ENCODE measurements around the gene EPG5. TPM values are rescaled to one million over a fixed set of nuclear protein-coding genes. Genes with fewer than 3 reads are reported as not detected.
"Not testable (repeated sequence)": the region's sequence is repeated elsewhere in the genome, so short reads cannot be mapped to it uniquely, and the experiment has no call there.

Gene EPG5
- total RNA-seq, 1 donor from 2014 or later: 26.1 TPM

DNA sequence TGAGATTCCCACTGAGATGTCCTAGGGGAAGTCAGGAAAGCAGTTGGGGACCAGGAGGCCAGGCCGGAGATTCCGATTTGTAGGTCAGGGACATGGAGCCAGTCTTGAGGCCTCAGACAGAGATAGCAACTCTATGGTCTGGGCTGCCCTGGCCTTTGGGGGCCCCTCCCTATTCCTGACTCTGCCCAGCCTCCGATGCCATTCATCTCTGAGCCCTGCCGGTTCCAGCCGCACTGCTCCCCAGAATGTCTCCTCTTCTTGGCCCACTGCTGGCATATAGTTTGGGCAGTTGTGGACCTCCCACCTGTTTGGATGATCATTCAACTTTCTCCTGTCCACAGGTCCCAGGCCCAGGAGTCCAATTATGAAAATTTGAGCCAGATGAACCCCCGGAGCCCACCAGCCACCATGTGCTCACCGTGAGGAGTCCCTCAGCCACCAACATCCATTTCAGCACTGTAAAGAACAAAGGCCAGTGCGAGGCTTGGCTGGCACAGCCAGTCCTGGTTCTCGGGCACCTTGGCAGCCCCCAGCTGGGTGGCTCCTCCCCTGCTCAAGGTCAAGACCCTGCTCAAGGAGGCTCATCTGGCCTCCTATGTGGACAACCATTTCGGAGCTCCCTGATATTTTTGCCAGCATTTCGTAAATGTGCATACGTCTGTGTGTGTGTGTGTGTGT, 125.2 kb downstream of the EPG5 start:
- FAIRE-seq (no peak), DNase-seq (ENCODE audit: low spot score in 2 of 2) (no peak)

DNA sequence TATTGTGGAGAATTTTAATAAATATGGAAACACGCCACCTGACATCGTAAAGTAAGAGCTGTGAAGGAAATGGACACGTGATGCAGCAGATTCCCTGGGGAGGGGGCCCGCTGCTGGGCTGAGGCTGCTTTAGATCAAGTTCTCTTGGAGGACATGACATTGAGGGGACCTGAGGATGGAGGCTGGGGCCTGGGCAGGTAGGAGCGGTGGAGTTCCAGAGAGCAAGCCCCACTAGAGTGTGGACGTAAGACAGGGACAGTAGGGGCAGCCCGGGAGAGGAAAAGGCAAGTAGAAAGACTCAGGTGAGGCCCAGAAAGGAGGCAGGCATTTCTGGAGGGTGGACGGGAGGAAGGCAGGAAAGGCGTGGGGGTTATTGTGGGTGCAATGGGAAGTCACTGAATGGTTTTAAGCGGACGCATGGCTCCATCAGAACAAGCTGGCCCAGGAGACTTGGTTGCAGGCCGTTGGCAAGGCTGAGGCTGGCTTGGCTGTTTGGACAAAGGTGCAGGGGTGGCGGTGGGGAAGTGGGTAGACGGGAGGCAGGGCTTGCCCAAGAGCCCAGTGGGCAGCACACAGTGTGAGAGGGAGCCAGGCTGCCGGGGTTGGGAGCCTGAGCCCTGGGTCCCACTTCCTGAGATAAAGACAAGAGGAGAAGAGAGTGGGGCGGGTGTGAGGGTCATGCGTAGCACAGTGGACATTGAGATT, 125.9 kb downstream of the EPG5 start:
- FAIRE-seq (no peak), DNase-seq (ENCODE audit: low spot score in 2 of 2) (no peak)

DNA sequence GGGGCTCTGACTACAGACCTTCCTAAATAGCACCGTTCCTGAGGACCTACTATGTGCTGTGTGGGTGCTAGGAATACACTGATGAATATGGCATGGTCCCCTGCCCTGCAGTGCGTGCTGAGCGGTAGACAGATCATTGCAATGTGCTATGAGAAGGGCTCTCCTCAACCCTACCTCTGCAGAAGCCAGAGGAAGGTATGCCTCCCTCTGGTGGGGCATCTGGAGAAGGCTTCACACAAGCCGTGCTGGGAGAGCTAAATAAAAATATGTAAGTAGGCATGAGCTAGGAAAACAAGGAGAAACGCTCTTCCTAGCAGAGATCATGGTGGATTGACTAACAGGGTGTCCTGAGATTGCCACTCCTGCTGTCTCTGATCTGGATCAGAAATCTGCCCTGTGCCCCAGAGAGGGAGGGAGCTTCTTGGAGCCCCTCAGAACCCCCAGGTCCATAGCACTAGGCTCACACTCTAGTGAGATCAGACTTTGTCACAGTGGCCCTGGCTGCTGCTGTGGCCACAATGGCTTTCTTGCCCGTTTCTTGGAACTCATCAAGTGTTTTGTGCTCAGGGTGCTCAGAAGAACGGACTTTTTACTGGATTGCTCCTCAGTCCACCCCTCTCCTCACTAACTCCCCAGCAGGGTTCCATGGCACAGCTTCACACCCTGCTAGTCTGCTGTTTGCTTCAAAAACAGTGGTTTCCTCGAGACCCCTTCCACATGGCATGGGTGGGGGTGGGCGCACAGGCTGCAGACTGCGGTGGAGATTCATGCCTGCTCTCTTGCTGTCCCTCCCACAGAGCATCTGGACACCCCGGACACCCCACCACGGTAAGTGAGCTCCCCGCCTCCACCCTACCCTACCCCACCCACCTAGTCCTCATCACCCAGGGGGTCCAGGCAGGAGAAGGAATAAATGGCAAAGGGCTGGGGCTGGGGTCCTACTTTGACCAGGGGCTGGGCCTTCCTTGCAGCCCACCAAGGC, 127.4 kb downstream of the EPG5 start:
- FAIRE-seq: no peak
- DNase-seq (ENCODE audit: low spot score in 2 of 2): no peak

DNA sequence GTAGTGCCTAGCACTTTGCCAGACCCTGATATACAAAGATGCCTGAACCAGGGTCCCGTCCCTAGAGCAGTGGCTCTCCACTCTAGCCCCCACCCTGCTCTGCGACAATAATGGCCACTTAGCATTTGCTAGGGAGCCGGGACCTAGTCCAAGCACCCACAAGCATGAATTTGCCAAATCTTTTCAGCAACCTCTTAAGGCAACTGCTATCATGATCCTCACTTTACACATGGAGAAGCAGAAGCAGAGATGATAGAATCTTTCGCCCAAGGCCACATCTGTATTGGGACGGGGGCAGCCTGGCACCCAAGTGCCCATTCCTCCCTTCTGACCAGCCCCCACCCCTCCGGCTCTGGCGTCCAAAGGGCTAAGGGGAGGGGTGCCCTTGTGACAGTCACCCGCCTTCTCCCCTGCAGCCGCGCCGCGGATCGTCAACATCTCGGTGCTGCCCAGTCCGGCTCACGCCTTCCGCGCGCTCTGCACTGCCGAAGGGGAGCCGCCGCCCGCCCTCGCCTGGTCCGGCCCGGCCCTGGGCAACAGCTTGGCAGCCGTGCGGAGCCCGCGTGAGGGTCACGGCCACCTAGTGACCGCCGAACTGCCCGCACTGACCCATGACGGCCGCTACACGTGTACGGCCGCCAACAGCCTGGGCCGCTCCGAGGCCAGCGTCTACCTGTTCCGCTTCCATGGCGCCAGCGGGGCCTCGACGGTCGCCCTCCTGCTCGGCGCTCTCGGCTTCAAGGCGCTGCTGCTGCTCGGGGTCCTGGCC, 128.6 kb downstream of the EPG5 start:
- peak in 1 of 2 donors; percentile 24 for DNase-seq (ENCODE audit: low spot score in 2 of 2)
- FAIRE-seq: no peak

DNA sequence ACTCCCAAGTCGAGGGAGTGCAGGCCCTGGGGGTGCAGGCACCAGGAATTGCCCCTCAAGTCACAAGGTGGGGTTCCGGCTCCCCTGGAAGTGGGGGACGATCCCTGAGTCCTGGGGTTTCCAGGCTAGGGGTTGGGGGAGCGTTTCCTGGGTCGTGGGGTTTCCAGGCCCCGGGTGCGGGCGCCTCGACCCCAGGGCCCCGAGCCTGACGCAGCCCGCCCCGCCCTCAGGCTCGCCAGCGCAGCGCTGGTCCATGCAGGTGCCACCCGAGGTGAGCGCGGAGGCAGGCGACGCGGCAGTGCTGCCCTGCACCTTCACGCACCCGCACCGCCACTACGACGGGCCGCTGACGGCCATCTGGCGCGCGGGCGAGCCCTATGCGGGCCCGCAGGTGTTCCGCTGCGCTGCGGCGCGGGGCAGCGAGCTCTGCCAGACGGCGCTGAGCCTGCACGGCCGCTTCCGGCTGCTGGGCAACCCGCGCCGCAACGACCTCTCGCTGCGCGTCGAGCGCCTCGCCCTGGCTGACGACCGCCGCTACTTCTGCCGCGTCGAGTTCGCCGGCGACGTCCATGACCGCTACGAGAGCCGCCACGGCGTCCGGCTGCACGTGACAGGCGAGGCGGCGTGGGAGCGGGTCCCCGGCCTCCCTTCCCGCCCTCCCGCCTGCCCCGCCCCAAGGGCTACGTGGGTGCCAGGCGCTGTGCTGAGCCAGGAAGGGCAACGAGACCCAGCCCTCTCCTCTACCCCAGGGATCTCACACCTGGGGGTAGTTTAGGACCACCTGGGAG, 129.7 kb downstream of the EPG5 start:
- DNase-seq (ENCODE audit: low spot score in 2 of 2): peak; percentile 44
- FAIRE-seq: no peak

DNA sequence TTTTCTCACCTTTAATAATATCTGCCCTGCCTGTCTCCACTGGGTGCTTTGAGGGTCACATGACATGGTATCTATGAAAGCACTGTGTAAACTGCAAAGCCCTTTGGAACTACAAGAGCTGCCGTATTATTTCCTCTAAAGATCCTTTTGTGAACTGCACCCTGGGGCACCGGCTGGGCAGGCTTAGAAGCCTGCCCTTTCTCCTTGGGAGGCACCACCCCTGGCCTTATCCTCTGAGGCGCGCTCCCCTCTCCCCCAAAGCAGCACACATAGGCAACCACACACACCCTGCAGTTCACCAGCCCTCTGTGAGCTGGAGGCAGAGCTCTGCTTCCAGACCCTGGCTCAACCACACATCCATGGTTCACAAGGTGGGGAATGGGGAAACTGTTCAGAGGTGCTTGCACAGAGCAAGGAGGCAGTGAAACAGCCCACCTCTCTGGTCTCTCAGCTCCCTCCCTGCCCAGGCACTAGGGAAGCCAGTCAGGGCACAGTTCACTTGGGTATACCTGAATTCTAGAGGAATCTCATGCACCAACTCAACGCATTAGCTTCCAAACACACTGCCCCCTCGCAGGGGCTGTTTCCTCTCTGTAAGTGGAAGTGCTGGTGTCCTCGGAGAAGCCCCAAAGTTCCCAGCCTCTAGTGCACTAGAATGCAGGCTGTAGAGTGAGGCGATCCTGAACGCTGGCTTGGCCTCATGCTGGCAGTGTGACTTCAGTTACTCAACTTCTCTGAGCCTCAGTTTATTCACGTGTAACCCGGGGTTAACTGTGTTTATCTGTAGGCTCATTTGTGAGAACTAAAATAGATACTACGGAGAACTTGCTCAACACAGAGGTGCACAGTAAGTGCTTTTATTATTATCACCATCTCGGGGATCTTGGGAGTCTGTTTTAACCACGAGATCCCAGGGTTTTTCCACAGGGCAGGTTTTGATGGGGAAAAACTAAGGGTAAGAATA, 130.6 kb downstream of the EPG5 start:
- FAIRE-seq: no peak
- DNase-seq (ENCODE audit: low spot score in 2 of 2): no peak

DNA sequence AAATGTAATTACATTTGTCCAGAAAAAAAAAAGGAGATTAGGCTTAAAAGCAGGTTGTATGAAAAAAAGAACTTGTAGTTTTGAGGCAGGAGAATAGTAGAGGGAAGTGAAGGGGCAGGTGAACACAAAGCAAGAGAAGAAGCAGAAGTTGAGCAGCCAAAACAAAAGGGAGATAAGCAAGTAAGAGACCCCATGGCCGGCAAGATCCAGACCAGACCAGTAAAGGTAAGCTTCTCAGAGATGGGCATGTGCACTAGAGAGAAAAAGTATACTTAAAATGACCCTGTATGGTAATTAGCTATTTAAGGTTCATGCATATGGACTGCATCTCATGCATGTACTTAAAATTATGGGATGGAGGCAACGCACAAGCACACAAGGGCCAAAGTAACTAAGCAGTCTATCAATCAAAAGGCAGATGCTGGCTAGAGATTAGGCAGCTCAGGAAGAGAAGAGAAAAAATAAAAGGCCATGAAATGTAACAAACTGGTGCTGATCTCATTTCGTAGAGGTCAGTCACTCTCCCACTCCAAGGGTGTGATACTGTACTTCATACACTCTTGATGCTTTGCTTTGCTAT, 132.0 kb downstream of the EPG5 start:
- FAIRE-seq: no peak
- DNase-seq (ENCODE audit: low spot score in 2 of 2): no peak

DNA sequence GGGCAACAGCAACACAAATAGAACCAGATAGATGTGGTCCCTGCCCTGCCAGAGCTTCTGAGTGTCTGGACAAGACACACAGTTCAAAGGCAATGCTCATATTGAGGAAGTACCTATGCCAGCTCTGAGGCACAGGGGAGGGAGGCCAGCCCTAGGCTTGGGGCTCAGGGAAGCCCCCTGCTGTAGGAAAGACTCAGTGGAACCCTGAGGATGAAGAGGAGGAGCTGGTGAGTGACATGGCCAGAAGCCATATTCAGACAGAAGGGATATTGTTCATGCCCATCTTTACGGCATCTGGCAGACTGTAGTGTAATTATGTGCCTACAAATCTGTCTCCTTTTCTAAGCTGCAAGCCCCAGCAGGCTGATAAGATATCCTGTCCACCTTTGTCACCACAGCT, 132.8 kb downstream of the EPG5 start:
- no peak for DNase-seq (ENCODE audit: low spot score in 2 of 2)
- FAIRE-seq: no peak

DNA sequence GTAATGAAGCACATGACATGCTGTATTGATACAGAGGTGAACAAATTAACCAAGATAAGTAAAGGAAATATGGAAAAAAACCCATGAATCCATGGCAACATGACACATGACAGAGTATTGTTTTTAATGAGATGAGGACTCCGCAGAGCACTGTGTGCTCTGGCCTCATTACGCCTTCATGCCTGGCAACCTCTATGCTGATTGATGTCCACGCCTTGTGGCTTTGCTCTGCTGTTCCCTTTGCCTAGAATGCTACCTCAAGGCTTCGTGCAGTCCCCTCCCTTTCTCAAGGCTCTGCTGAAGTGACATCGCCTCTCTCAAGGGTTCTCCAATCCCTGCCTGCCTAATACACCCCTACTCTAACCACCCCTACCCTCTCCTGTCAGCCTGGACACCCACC, 133.3 kb downstream of the EPG5 start:
- DNase-seq (ENCODE audit: low spot score in 2 of 2) (no peak), FAIRE-seq (no peak)

DNA sequence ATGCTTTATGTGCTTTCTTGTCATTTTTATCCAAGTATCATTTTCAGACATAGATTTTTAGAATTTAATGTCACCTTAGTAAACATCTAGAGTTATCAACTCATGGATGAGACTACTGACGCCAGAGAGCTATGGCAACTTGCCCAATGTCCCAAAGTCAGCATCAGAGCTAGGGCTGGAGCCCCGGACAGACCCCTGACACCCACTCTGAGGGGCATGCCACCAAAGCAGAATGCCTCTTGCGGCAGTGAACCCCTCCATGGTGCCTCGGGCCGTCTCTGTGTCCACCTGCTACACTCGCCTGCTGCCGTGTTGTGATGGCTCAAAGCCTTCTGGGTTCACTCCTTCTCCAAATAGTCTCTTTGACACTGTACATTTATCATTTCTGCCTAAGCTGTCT, 136.2 kb downstream of the EPG5 start:
- DNase-seq (ENCODE audit: low spot score in 2 of 2) (no peak), FAIRE-seq (no peak)

DNA sequence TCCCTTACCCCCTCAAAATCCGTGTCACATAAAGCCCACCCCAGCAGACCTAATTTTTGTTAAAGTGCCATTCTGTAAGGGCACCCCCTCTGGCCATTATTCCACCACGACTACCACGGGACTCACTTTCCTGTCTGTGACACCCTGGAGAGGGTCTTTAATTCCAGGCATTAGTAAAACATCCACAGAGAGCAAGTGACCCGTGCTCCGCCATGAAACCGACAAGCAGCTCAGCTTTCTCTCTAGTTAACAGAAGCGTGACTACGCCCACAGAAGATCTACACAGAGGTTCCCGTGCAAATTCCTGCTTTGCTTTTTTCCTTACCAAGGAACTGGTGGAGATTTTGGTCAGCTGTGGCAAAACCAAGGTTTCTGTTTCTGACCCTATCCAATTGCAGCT, 137.3 kb downstream of the EPG5 start:
- no peak for FAIRE-seq

DNA sequence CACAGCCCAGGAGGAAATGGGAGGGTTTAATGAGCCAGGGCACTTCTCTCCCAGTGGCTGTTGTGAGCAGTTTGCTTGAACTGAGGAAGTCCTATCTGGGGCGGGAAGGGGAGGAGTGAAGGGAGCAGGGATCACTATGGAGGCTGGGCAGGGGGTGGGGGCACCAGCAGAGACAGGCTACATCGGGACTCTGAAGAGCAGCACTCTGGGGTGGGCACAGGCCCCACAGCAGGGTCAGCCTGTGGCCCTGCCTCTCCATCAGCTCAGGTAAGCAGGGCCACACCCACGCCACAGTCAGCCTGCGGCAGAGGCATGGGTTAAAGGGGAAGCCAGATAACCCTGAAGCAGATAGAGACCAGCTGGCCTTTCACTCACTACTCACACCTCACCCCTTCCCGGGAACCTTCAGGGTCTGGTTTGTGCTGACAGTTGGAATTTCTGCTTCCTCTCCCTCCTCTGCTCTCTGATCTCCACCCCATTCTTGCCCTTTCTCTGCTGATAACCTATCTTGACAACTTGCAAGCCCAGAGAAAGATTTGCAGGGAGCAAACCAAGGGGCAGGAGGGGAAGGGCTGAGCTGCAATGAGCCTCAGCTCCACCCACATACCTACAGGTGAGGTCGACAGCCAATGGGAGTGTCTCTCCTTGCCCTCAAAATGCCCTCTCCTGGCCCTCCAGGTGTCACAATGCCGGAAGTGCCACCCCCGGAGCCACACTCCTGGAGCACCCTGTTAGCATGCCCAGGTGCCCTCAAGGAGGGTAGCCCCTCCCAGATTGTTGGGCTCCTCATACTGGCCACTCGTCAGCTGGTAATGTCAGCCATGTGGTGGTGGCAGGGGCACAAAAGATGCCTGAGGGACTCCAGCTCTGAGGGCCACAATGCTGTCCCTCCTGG, 138.0 kb downstream of the EPG5 start:
- DNase-seq (ENCODE audit: low spot score in 2 of 2): no peak
- FAIRE-seq: no peak

More for the DNA sequence above, 137.3 kb downstream of the EPG5 start:
- no peak for DNase-seq (ENCODE audit: low spot score in 2 of 2)

DNA sequence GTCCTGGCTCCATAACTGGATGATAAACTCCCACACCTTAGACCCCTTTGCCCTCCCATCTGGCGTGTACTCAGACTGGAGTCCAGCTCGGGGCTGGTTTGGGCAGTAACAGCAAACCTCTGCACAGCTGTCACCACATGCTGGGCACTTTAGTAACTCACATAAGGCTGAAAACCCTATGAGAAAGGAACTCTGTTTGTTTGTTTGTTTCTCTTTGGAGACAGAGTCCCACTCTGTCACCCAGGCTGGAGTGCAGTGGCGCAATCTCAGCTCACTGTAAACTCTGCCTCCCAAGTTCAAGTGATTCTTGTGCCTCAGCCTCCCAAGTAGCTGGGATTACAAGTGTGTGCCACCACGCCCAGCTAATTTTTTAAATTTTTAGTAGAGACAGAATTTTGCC, 140.4 kb downstream of the EPG5 start:
- not testable (repeated sequence) for FAIRE-seq; DNase-seq (ENCODE audit: low spot score in 2 of 2)

DNA sequence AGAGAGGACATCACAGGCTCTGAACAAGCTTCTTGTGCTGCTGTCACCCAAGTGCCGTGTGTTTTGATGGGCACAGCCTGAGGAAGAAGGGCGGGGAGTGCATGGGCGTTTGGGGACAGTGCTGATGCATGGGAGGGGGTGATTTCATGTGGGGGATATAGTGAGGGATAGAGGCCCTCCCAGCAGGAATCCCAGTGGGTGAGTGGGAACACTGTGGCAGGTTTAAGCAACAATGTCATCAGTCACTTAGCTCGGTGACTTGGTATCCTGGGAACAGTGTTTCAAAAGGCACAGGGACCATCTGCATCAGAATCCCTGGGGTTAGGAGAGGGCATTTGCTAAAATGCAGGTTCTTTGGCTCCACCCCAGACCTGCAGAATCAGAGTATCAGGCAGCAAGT, 141.0 kb downstream of the EPG5 start:
- DNase-seq (ENCODE audit: low spot score in 2 of 2) (no peak), FAIRE-seq (no peak)

DNA sequence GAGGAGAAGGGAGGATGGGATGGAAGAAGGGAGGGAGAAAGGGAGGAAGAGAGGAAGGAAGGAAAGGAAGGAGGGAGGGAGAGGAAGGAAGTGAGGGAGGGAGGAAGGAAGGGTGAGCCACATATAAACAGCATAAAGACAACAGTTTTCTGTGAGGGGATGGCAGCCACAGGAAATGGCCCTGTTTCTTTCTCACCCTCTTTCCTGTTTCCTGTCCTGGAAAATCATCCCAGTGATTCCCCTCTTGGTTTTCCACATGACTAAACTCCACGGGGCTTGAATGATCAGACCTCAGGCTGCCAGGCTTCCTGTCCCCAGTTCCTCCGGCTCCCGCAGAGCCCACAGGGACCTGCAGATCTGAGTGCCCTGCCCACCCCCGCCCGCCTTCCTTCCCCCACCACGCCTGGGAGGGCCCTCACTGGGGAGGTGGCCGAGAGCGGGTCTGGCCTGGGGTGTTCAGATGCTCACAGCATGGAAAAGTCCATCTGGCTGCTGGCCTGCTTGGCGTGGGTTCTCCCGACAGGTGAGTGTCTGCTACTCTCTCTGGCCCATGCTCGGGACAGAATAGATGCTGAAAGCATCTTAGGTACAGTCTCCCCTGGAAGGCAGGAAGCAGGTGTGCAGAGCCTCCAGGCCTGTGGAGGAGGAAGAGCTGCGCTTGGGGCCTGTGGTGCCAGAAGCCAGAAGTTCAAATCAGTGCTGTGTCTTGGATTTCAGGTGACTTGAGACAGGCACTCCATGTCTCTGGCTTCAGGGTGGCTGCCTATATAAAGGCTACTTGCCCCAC, 141.7 kb downstream of the EPG5 start, which contains the start of gene SIGLEC15:
Gene SIGLEC15 (plus strand): TSS at position 418 of the 787 bp plus-strand sequence. CDS start 54 bp downstream, at position 472.
- no peak for DNase-seq (ENCODE audit: low spot score in 2 of 2)
- no peak for FAIRE-seq

- DNase-seq (ENCODE audit: low spot score in 2 of 2) (no peak), FAIRE-seq (no peak)
These were observed 145.4 kb downstream of the EPG5 start for GRCh38 chr18:45821711-45822110.

All from frontal cortex (tissue), 4 donors.